Smooth muscle cell (in vitro differentiated cells): ENCODE data around the gene PRR14. TPM values are rescaled to one million over a fixed set of nuclear protein-coding genes. Genes with fewer than 3 reads are reported as not detected.

ENCODE experiments used
- DNase-seq: peaks from one replicate; lab custom pipeline; 2025; ENCODE audit not compliant: unreplicated experiment; lab: John Stamatoyannopoulos, UW
- H2AFZ ChIP-seq: fragments of 200-600 bp; sonication (generic); 2 replicates; pipeline ENCODE4 v1.6.0; 2016; ENCODE audit warnings: antibody characterized with exemption, low read depth, mild to moderate bottlenecking
- H3F3A ChIP-seq: fragments of 200-600 bp; sonication (generic); 2 replicates; pipeline ENCODE4 v1.6.0; 2017; ENCODE audit warnings: antibody characterized with exemption, low read depth
- H3K27ac ChIP-seq: fragments of 200-600 bp; sonication (generic); 2 replicates; pipeline ENCODE4 v1.5.1; 2016; ENCODE audit warnings: low read depth, mild to moderate bottlenecking
- H3K27me3 ChIP-seq: fragments of 200-600 bp; sonication (generic); 2 replicates; pipeline ENCODE4 v1.6.1; 2016; ENCODE audit warnings: low read depth, mild to moderate bottlenecking
- H3K36me3 ChIP-seq: fragments of 200-600 bp; sonication (generic); 2 replicates; pipeline ENCODE4 v1.5.1; 2016; ENCODE audit warnings: low read depth
- H3K4me1 ChIP-seq: fragments of 200-600 bp; sonication (generic); 2 replicates; pipeline ENCODE4 v1.5.1; 2016; ENCODE audit warnings: low read depth
- H3K4me2 ChIP-seq: fragments of 200-600 bp; sonication (generic); 2 replicates; pipeline ENCODE4 v1.6.0; 2016; ENCODE audit warnings: mild to moderate bottlenecking
- H3K4me3 ChIP-seq: fragments of 200-600 bp; sonication (generic); 2 replicates; pipeline ENCODE4 v1.5.1; 2016; ENCODE audit warnings: mild to moderate bottlenecking
- H3K79me2 ChIP-seq: fragments of 200-600 bp; sonication (generic); 2 replicates; pipeline ENCODE4 v1.6.0; 2016; ENCODE audit warnings: low read depth, mild to moderate bottlenecking
- H3K9ac ChIP-seq: fragments of 200-600 bp; sonication (generic); 2 replicates; pipeline ENCODE4 v1.6.0; 2016; ENCODE audit warnings: low read depth
- H3K9me3 ChIP-seq: fragments of 200-600 bp; sonication (generic); replicated peaks from 2 replicates; pipeline ENCODE4 v1.5.1; 2016; ENCODE audit warnings: low read depth
- H4K20me1 ChIP-seq: fragments of 200-600 bp; sonication (generic); 2 replicates; pipeline ENCODE4 v1.6.0; 2016; ENCODE audit warnings: low read depth
- WGBS: methylation state at CpG from one replicate; pipeline ENCODE4 v1.1.7; 2016; ENCODE audit warnings: low lambda C conversion rate; 5-methylcytosine and 5-hydroxymethylcytosine counted together
- polyA plus RNA-seq: library from polyadenylated mRNA; unstranded; fragments of >200 nt; fragmentation: Nextera tagmentation; extraction: Ambion mirVana; gene quantifications from 2 replicates; pipeline ENCODE4 v1.2.1, GENCODE V29; 2016
- total RNA-seq: library from RNA; depleted of rRNA; stranded (reverse); fragments of >200 nt; gene quantifications from 2 replicates; pipeline ENCODE4 v1.2.3, GENCODE V29; 2014
- TF ChIP-seq, protein P1 (sequence below): fragments of 200-600 bp; sonication (generic); IDR thresholded peaks from 2 replicates; pipeline ENCODE4 v1.5.1; 2017; ENCODE audit warnings: borderline replicate concordance, mild to moderate bottlenecking, antibody characterized with exemption; ENCODE audit not compliant: insufficient read depth, poor library complexity, severe bottlenecking

Gene PRR14
- total and polyA plus RNA-seq, 2 experiments from 2014 or later: 16.7 to 22.0 TPM

DNA sequence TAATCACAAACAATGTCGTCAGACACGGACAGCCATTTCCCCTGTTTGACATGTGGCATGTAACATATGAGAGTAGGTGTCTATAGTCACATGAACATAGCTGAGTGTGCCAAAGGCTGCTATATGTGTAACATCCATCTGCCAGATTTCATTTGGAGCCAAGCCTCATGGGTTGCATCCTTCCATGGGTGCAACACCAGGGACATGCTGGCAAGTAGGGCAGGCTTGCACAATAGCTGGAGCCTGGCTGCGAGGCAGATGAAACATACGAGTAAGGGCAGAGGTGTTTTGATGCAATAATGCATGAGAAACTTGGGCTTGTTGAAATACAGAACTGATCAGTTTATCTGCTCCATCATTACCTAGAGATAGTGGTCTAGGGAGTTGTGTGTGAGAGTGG is 31.6 kb upstream of the PRR14 start:
- Histone ChIP-seq H2AFZ (no peak overlapping the region), H3K79me2 (no peaks in the 10 kb centered on the region), H3F3A (no peaks in the 10 kb centered on the region), H3K36me3 (no peaks in the 10 kb centered on the region), H3K27me3 (no peaks in the 10 kb centered on the region), H3K27ac (no peak overlapping the region), H3K9me3 (no peaks in the 10 kb centered on the region), H4K20me1 (no peaks in the 10 kb centered on the region), H3K4me1 (no peaks in the 10 kb centered on the region), H3K4me3 (no peak overlapping the region), H3K4me2 (no peak overlapping the region), H3K9ac (no peak overlapping the region)
- 89% methylated on average over 4 of the region's 4 CpGs for WGBS
- DNase-seq: no peak
- TF ChIP-seq, protein P1, sequence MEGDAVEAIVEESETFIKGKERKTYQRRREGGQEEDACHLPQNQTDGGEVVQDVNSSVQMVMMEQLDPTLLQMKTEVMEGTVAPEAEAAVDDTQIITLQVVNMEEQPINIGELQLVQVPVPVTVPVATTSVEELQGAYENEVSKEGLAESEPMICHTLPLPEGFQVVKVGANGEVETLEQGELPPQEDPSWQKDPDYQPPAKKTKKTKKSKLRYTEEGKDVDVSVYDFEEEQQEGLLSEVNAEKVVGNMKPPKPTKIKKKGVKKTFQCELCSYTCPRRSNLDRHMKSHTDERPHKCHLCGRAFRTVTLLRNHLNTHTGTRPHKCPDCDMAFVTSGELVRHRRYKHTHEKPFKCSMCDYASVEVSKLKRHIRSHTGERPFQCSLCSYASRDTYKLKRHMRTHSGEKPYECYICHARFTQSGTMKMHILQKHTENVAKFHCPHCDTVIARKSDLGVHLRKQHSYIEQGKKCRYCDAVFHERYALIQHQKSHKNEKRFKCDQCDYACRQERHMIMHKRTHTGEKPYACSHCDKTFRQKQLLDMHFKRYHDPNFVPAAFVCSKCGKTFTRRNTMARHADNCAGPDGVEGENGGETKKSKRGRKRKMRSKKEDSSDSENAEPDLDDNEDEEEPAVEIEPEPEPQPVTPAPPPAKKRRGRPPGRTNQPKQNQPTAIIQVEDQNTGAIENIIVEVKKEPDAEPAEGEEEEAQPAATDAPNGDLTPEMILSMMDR: no peak

DNA sequence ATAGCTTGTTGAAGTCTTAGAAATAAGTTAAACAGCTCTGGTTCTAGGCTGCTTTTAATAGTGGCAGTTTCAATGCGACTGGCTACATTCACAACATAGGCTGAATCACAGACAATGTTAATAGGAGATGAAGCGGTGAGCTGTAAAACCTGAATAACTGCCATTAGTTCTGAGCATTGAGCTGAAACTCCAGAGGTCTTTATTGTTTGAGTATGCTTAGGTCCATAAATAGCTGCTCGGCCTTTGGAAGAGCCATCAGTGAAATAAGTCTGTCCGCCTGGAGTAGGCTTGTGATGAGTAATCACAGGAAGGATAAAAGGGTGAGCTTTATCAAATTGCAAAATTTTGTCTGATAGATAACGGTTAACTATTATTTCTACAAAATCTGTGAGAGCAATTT is 31.1 kb upstream of the PRR14 start:
- H3K9me3 ChIP-seq: no peaks in the 10 kb centered on the region
- no peaks in the 10 kb centered on the region for H3K4me1 ChIP-seq
- no peak for DNase-seq
- H3K36me3 ChIP-seq: no peaks in the 10 kb centered on the region
- TF ChIP-seq, protein P1: no peak
- H4K20me1 ChIP-seq: no peaks in the 10 kb centered on the region
- no peak overlapping the region for H3K27ac ChIP-seq
- WGBS: 75% methylated on average over 5 of the region's 5 CpGs
- H3K9ac ChIP-seq: no peak overlapping the region
- H2AFZ ChIP-seq: no peak overlapping the region
- no peaks in the 10 kb centered on the region for H3K27me3 ChIP-seq
- H3K4me3 ChIP-seq: no peak overlapping the region
- H3K79me2 ChIP-seq: no peaks in the 10 kb centered on the region
- no peak overlapping the region for H3K4me2 ChIP-seq
- H3F3A ChIP-seq: no peaks in the 10 kb centered on the region

DNA sequence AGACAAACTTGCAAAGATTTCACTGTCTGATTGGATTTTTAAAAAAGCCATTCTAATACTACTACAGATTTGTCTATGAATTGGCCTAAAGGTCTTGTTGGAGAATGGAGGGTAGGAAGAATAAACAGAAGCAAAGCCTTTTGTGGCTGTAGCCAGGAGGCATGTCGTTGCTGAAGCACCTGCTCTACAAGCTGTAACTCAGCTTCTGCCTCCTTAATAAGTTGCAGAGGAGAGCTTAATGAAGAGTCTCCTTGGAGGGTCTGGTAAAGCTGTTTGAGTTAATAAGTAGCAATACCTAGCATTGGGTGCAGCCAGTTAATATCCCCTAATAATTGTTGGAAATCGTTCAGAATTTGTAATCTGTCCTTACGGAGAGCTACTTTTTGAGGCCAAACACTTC is 30.6 kb upstream of the PRR14 start:
- Histone ChIP-seq H3K27ac (no peak overlapping the region), H3K9me3 (no peaks in the 10 kb centered on the region), H3K36me3 (no peaks in the 10 kb centered on the region), H3K4me2 (no peak overlapping the region), H2AFZ (no peak overlapping the region), H3K27me3 (no peaks in the 10 kb centered on the region), H4K20me1 (no peaks in the 10 kb centered on the region), H3K4me3 (no peak overlapping the region), H3K9ac (no peak overlapping the region), H3K4me1 (no peaks in the 10 kb centered on the region), H3F3A (no peaks in the 10 kb centered on the region), H3K79me2 (no peaks in the 10 kb centered on the region)
- whole genome bisulfite sequencing: 81% methylated on average over 3 of the region's 3 CpGs
- TF ChIP-seq, protein P1: no peak
- DNase-seq: no peak

DNA sequence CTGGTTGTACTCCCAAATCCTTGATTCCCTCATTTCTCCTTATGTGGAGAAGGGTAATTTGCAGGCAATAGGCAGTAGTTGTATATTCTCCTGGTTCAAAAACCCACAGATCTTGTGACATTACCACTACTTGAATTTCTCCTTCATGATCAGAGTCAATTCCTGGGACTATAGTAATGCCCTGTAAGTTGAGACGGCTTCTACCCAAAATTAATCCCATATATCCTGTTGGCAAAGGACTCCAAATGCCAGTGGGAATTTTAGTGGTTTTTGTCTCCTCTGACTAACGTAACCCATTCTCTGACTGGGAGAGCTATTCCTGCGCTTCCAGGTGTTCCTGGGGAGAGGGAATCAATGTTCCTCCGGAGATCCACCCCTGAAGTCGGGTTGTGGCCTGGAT is 29.0 kb upstream of the PRR14 start:
- no peak overlapping the region for H2AFZ ChIP-seq
- H3K4me1 ChIP-seq: no peaks in the 10 kb centered on the region
- H4K20me1 ChIP-seq: no peaks in the 10 kb centered on the region
- no peaks in the 10 kb centered on the region for H3K27me3 ChIP-seq
- WGBS: 67% methylated on average over 5 of the region's 5 CpGs
- H3K9me3 ChIP-seq: no peaks in the 10 kb centered on the region
- no peak for DNase-seq
- H3K4me3 ChIP-seq: no peak overlapping the region
- no peaks in the 10 kb centered on the region for H3F3A ChIP-seq
- TF ChIP-seq, protein P1: no peak
- H3K27ac ChIP-seq: no peak overlapping the region
- H3K4me2 ChIP-seq: no peak overlapping the region
- H3K36me3 ChIP-seq: no peaks in the 10 kb centered on the region
- H3K79me2 ChIP-seq: no peaks in the 10 kb centered on the region
- H3K9ac ChIP-seq: no peak overlapping the region
